CD4-positive, alpha-beta T cell treated with Interleukin-4 for 4 hours (primary cell): ENCODE results near the gene MZT1.
A peak's percentile ranks its signal among the peaks of the same experiment; 100 is the strongest.
"Not testable (repeated sequence)": the region's sequence is repeated elsewhere in the genome, so short reads cannot be mapped to it uniquely, and the experiment has no call there.

Experiments used
- DNase-seq: peaks from one replicate; pipeline ENCODE4 v3.0.0-alpha.2; 2020

The MZT1 gene

GRCh38 chr13:72727417-72728289 is at the start of gene MZT1, which contains the start of gene BORA:
TSS of gene MZT1 (minus strand) at chr13:72727629. CDS start at chr13:72727602, 27 bp downstream.
TSS of gene BORA (plus strand) at chr13:72727923. CDS start at chr13:72728941, 1,018 bp downstream.
- DNase-seq = peak; percentile 96

GRCh38 chr13:72774019-72774418 is 46.6 kb upstream of the MZT1 start:
- no peak for DNase-seq

- no peak for DNase-seq
Observed at GRCh38 chr13:72763411-72763810, 36.0 kb upstream of the MZT1 start.

- no peak for DNase-seq
Observed at GRCh38 chr13:72760189-72760588, 32.8 kb upstream of the MZT1 start.

- DNase-seq = no peak
Observed at GRCh38 chr13:72757792-72758535, 30.5 kb upstream of the MZT1 start.

- no peak for DNase-seq
Observed at GRCh38 chr13:72754111-72754510, 26.7 kb upstream of the MZT1 start.

GRCh38 chr13:72751220-72751619 is 23.8 kb upstream of the MZT1 start:
- no peak for DNase-seq

GRCh38 chr13:72745260-72745659 is 17.8 kb upstream of the MZT1 start:
- no peak for DNase-seq

GRCh38 chr13:72740015-72740414 is 12.6 kb upstream of the MZT1 start:
- no peak for DNase-seq

- DNase-seq = no peak
Observed at GRCh38 chr13:72737033-72737432, 9.6 kb upstream of the MZT1 start.

GRCh38 chr13:72728290-72728605 is 819 bp upstream of the MZT1 start:
- DNase-seq = no peak

GRCh38 chr13:72726726-72727416 is 558 bp downstream of the MZT1 start:
- peak; percentile 29 for DNase-seq

GRCh38 chr13:72726185-72726584 is 1.2 kb downstream of the MZT1 start:
- DNase-seq = not testable (repeated sequence)

- no peak for DNase-seq
Observed at GRCh38 chr13:72716776-72717175, 10.7 kb downstream of the MZT1 start.

- no peak for DNase-seq
Observed at GRCh38 chr13:72700509-72700908, 26.9 kb downstream of the MZT1 start.

GRCh38 chr13:72698164-72698563 is 29.3 kb downstream of the MZT1 start:
- no peak for DNase-seq

GRCh38 chr13:72696579-72696978 is 30.9 kb downstream of the MZT1 start:
- DNase-seq = no peak

GRCh38 chr13:72694314-72694713 is 33.1 kb downstream of the MZT1 start:
- DNase-seq = no peak

- no peak for DNase-seq
Observed at GRCh38 chr13:72693832-72694231, 33.6 kb downstream of the MZT1 start.

- no peak for DNase-seq
Observed at GRCh38 chr13:72692884-72693514, 34.4 kb downstream of the MZT1 start.

- DNase-seq = no peak
Observed at GRCh38 chr13:72689181-72689696, 38.2 kb downstream of the MZT1 start.

GRCh38 chr13:72686766-72687165 is 40.7 kb downstream of the MZT1 start:
- DNase-seq = no peak

- no peak for DNase-seq
Observed at GRCh38 chr13:72680353-72680752, 47.1 kb downstream of the MZT1 start.
